Activated naive CD8-positive, alpha-beta T cell treated with anti-CD3 and anti-CD28 coated beads for 36 hours (primary cell): ENCODE results near the gene USP13. TPM values are rescaled to one million over a fixed set of nuclear protein-coding genes. Genes with fewer than 3 reads are reported as not detected.

Experiments
- DNase-seq: peaks from one replicate; pipeline ENCODE4 v3.0.0; 2021
- H3K27ac Mint-ChIP-seq: one replicate; pipeline ENCODE4 v1.8.0; 2022; ENCODE audit warnings: mild to moderate bottlenecking, moderate library complexity, mixed read lengths
- H3K27me3 Mint-ChIP-seq: one replicate; pipeline ENCODE4 v1.8.0; 2022; ENCODE audit warnings: mild to moderate bottlenecking, mixed read lengths
- H3K36me3 Mint-ChIP-seq: one replicate; pipeline ENCODE4 v1.8.0; 2021; ENCODE audit warnings: mild to moderate bottlenecking, mixed read lengths
- H3K4me1 Mint-ChIP-seq: one replicate; pipeline ENCODE4 v1.8.0; 2021; ENCODE audit warnings: mixed read lengths
- H3K4me3 Mint-ChIP-seq: one replicate; pipeline ENCODE4 v1.8.0; 2022; ENCODE audit warnings: mild to moderate bottlenecking, moderate library complexity, mixed read lengths
- H3K9me3 Mint-ChIP-seq: one replicate; pipeline ENCODE4 v1.8.0; 2022; ENCODE audit warnings: mixed read lengths
- total RNA-seq, 2 experiments: library from RNA; stranded (reverse); gene quantifications; one replicate each; pipeline ENCODE4 v1.2.3, GENCODE V29; 2021

The USP13 gene
- total RNA-seq, 2 experiments from 2014 or later: 11.6 to 11.9 TPM

DNA sequence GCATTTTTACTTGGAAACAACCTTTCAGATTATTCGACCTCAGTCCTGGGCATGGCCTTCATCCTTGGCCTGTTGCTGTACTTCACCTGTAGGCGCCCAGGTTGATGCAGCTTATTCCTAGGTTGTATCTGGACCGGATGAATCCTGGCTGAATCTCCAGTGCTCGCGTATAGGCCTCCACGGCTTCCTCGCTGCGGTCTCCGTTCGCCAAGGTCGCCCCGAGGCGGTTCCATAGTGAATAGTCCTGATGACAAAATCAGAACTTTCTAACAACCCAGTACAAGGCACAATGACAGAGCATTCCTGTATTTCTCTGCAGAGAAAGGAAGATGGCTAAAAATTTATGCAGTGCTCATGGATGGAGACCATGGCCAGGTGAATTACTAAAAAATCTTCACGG lies 154.7 kb downstream of the USP13 start:
- H3K27me3 Mint-ChIP-seq: no peaks in the 10 kb centered on the region
- no peak overlapping the region for H3K27ac Mint-ChIP-seq
- no peak overlapping the region for H3K4me3 Mint-ChIP-seq
- DNase-seq: no peak
- no peaks in the 10 kb centered on the region for H3K9me3 Mint-ChIP-seq
- peaks cover 9% of the 10 kb centered on the region for H3K4me1 Mint-ChIP-seq
- no peaks in the 10 kb centered on the region for H3K36me3 Mint-ChIP-seq

DNA sequence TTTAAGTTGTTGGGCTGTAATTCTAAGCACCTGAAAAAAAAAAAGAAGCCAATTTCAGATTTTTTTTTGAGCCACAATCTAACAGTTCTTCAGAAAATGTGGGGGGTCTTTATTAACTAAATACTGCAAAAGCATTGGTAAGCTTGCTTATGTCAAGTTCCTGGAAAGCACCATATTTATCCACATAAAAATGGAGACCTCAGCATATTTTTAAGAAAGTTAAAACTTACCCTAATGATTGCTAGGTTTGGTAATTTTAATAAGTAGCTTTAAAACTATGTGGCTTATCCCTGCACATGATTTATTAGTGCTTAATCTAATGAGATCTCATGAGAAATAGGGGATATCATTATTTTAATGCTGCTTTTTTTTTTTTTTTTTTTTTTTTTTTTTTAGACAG lies 156.8 kb downstream of the USP13 start:
- no peaks in the 10 kb centered on the region for H3K9me3 Mint-ChIP-seq
- no peak overlapping the region for H3K4me3 Mint-ChIP-seq
- H3K36me3 Mint-ChIP-seq: no peaks in the 10 kb centered on the region
- H3K27ac Mint-ChIP-seq: no peak overlapping the region
- no peaks in the 10 kb centered on the region for H3K27me3 Mint-ChIP-seq
- no peak for DNase-seq
- peaks cover 5% of the 10 kb centered on the region for H3K4me1 Mint-ChIP-seq

DNA sequence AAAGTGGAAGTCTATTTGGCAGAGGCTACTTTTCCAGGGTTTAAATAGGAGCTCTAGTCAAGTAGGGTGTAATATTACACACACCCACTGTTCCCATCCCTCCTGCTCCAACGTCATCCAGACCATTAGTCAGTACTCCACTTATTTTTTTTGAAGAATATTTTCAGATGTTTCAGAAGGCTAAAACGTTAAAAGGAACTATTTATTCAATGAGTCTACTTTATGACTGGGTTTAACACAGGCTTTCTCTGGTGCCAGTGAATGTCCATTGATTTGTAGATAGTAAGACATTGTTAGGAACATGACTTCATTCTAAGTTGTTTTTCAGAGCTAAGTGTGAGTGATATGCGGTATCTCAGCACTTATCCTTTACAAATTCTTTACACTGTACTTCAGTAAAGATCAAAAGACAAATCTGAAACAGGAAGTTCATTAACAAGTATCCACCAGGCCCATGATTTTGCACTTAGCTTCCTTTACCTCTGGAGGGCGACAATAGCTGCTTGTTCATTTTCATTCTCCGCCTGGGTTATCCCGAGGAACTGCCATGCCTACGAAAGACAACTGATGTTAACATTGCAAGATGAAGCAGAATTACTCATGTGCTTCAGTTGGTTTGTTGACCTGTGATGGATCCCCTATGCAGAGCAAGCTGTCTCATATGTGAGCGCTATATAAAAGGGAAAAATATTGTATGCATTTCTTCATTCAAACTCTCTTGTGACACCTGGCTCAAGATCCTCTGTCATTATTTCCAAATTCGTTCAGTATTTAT lies 158.7 kb downstream of the USP13 start:
- peak; percentile 10 for DNase-seq
- no peak overlapping the region for H3K4me3 Mint-ChIP-seq
- no peaks in the 10 kb centered on the region for H3K9me3 Mint-ChIP-seq
- peaks cover 3% of the 10 kb centered on the region for H3K4me1 Mint-ChIP-seq
- H3K27me3 Mint-ChIP-seq: no peaks in the 10 kb centered on the region
- H3K36me3 Mint-ChIP-seq: no peaks in the 10 kb centered on the region
- H3K27ac Mint-ChIP-seq: no peak overlapping the region

DNA sequence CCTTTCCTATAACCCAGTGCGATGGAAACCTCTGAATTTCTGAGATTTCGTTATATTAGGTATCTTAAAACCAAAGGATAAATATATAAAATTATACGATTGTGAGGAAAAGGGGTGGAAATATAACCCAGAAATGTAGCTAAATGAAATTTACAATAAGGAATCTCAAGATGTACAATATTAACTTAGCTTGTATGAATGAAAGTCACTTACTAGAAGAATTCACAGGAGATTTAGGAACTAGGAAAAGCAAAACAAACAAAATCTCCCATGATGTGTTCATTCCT lies 159.2 kb downstream of the USP13 start:
- Mint-ChIP-seq H3K4me1 (peaks cover 3% of the 10 kb centered on the region), H3K27me3 (no peaks in the 10 kb centered on the region), H3K36me3 (no peaks in the 10 kb centered on the region), H3K9me3 (no peaks in the 10 kb centered on the region), H3K4me3 (no peak overlapping the region), H3K27ac (no peak overlapping the region)
- no peak for DNase-seq

DNA sequence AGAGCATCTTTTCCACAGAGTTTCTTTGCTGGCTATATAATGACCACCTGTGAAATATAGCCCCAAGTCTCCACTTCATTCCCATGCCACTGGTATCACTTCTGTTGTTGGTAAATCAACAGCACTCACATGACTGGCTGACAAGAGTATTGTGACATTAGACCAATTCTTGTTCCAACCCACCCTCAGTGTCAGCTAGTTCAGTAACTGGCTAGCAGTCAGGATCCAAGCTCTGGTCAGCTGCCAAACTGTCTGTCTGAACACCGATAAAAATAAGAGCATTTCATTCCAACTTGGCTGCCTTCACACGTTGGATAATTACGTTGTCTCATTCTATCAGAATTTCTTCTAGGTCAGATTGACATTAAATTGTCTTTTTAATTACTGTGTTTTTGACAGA lies 166.5 kb downstream of the USP13 start:
- Mint-ChIP-seq H3K9me3 (no peaks in the 10 kb centered on the region), H3K36me3 (no peaks in the 10 kb centered on the region), H3K4me3 (no peak overlapping the region), H3K4me1 (no peaks in the 10 kb centered on the region), H3K27ac (no peak overlapping the region), H3K27me3 (peaks cover 4% of the 10 kb centered on the region)
- no peak for DNase-seq

DNA sequence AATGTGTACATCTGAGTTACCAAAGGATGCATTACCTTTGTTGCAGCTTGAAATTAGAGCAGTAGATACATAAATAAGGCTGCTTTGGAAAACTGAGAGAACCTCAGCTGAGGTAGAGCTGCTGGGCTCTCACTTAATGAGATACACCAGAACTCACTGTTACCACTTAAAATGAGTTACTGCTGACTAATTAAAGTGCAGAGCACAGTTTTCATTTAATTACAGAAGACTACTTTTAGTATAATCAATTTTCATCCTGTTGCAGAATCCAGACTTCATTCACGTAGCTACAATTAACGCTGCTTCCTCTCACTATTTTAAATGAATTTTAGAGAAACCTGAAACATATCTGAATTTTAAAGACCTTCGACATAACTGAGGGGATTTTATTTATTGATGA lies 169.5 kb downstream of the USP13 start:
- Mint-ChIP-seq H3K36me3 (no peaks in the 10 kb centered on the region), H3K4me3 (no peak overlapping the region), H3K27me3 (peaks cover 4% of the 10 kb centered on the region), H3K9me3 (no peaks in the 10 kb centered on the region), H3K4me1 (no peaks in the 10 kb centered on the region), H3K27ac (no peak overlapping the region)
- DNase-seq: no peak

DNA sequence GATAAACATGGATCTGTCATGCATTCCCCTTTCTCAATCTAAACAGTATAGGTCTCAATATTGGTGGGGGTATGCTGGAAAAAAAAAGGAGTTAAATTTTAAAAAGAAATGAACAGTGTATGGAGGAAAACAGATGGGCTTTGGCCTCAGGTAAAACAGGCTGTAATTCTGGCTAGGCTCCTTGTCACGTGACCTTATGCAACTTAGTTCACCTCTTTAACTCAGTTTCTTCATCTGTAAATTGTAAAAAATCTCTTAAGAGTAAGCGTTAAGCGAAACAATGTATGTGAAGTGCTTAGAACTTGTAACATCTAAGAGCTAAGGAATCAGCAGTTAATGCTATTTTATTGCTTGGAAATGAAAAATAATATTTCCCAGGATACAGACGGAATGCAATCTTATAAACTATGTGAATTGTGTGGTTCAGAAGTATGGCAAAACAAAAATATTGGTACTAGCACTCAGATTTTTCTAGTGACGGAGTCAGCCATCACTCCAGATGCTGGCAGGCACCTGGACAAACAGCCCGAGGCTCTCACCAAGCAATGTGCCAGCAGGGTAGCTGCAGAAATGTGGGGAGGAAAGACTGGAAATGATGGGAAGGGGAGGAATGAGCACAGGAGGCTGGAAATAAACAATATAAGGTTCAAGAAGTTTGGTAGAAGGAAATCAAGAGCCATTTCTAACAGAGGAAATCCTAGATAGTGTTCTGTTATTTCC lies 172.8 kb downstream of the USP13 start:
- Mint-ChIP-seq H3K36me3 (no peaks in the 10 kb centered on the region), H3K27me3 (peaks cover under 1% of the 10 kb centered on the region), H3K9me3 (no peaks in the 10 kb centered on the region), H3K4me3 (no peak overlapping the region), H3K27ac (no peak overlapping the region), H3K4me1 (no peaks in the 10 kb centered on the region)
- DNase-seq: no peak

DNA sequence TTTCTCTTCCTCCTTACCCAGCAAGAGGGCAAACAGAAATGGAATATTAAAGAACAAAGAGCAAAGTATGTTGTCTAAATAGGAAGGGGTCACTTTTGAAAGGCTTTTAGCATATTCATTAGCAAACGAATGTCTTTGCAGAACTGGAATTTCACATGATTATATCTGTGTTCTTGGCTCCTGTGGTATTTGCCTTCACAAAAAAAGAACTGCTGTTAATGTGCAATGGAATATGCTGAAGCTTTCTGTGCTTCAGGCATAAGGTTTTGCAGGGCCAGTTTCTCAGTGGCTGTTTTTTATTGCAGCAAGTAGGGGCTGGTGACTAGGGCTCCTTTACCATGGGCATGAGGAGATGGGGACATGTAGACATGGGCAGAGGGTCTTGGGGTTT lies 173.4 kb downstream of the USP13 start:
- no peaks in the 10 kb centered on the region for H3K4me1 Mint-ChIP-seq
- H3K36me3 Mint-ChIP-seq: no peaks in the 10 kb centered on the region
- no peak for DNase-seq
- no peak overlapping the region for H3K27ac Mint-ChIP-seq
- no peaks in the 10 kb centered on the region for H3K9me3 Mint-ChIP-seq
- H3K27me3 Mint-ChIP-seq: no peaks in the 10 kb centered on the region
- H3K4me3 Mint-ChIP-seq: no peak overlapping the region

DNA sequence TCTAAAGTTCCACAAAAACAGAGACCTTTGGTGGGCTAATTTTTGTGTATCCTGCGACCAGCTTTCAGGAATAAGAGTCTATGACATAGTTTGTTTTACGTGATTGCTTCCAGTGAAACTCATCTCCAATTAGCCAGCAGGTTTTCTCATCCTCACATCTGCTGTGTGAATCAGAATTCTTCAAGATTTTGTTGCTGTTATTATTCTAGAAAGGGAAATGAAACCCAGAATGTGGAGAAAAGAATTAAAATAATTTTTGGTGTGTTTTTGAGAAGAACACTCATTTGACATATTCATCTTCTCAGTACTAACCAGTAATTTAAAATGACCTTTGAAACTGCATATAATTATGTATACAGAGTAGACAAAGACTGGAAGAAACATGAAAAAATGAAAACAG lies 175.9 kb downstream of the USP13 start:
- Mint-ChIP-seq H3K9me3 (no peaks in the 10 kb centered on the region), H3K4me3 (no peak overlapping the region), H3K36me3 (no peaks in the 10 kb centered on the region), H3K27ac (no peak overlapping the region), H3K27me3 (no peaks in the 10 kb centered on the region), H3K4me1 (no peaks in the 10 kb centered on the region)
- DNase-seq: no peak

DNA sequence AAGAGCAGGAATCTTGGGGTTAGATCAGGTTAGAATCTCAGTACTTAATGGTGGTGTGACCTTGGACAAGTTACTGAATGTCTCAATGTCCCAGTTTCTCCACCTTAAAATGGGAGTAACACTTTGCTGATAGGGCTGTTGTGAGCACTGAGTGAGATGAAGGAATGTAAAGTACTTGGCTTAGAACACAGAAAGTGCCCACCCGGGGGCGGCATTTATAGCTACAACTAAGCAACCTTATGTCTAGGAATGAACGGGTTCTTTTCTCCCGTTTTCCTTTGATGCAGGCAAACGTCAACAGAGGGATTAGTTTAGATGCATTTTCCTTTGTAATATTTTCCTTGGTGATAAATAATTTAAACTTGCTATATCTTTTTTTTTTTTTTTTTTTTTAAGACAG lies 176.6 kb downstream of the USP13 start:
- Mint-ChIP-seq H3K27ac (no peak overlapping the region), H3K4me3 (no peak overlapping the region), H3K27me3 (no peaks in the 10 kb centered on the region), H3K9me3 (no peaks in the 10 kb centered on the region), H3K36me3 (no peaks in the 10 kb centered on the region), H3K4me1 (no peaks in the 10 kb centered on the region)
- DNase-seq: no peak

DNA sequence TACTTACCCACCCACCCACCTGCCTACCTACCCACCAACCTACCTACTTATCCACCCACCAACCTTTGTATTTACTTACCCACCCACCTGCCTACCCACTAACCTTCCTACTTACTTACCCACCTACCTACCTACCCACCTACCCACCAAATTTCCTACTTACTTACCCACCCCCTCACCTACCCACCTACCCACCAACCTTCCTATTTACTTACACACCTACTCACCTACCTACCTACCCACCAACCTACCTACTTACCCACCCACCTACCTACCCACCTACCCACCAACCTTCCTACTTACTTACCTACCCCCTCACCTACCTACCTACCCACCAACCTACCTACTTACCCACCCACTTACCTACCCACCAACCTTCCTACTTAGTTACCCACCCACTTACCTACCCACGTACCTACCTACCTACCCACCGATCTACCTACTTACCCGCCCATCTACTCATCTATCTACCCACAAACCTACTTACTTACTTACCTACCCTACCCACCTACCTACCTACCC lies 179.6 kb downstream of the USP13 start:
- Mint-ChIP-seq H3K27ac (no peak overlapping the region), H3K4me3 (no peak overlapping the region), H3K4me1 (no peaks in the 10 kb centered on the region), H3K36me3 (no peaks in the 10 kb centered on the region), H3K9me3 (no peaks in the 10 kb centered on the region), H3K27me3 (no peaks in the 10 kb centered on the region)
- DNase-seq: no peak

DNA sequence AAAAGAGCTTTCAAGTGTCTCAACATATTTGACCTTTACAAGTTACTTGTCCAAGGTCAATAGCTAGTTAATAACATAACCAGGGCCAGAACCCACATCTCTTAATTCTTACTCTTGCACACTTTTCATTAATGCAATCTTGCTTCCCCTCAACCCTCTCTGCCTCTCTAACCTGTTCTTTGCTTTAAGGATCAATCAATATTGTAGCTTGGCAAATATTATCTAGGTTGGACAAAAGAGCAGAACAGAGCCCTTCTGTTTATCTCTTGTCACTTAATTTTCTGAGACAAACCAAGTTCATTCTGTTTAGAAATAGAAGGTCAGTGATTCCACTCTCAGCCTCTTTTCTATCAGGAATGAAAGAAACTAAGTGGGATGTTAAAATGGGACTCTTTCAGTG lies 180.5 kb downstream of the USP13 start:
- H3K36me3 Mint-ChIP-seq: no peaks in the 10 kb centered on the region
- DNase-seq: no peak
- no peaks in the 10 kb centered on the region for H3K27me3 Mint-ChIP-seq

DNA sequence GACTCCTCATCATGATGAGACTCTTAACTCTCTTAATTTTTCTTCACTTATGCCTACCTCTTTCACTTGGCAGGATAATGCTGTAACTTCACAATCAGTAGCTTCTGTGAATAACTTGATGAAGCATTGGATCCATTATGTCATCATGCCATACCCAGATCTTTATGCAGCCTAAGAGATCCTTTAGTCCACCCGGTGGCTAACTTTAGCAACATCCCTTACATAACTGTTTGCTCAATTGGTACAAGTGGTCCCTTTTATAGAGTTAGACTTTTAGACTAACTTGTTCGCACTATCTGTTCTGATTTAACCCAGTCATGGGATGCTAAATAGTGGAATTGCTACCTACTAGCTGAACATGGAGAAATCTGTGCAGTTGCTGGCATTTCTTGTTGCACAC lies 184.5 kb downstream of the USP13 start:
- no peak overlapping the region for H3K27ac Mint-ChIP-seq
- no peaks in the 10 kb centered on the region for H3K9me3 Mint-ChIP-seq
- no peaks in the 10 kb centered on the region for H3K36me3 Mint-ChIP-seq
- H3K27me3 Mint-ChIP-seq: no peaks in the 10 kb centered on the region
- DNase-seq: no peak
- H3K4me3 Mint-ChIP-seq: no peak overlapping the region
- no peaks in the 10 kb centered on the region for H3K4me1 Mint-ChIP-seq

More for the DNA sequence above, 180.5 kb downstream of the USP13 start:
- Mint-ChIP-seq H3K4me1 (no peaks in the 10 kb centered on the region), H3K27ac (no peak overlapping the region), H3K4me3 (no peak overlapping the region), H3K9me3 (no peaks in the 10 kb centered on the region)
